Stimulated activated CD4-positive, alpha-beta T cell treated with anti-CD3 and anti-CD28 coated beads, Interleukin-1b, Interleukin-23, amount 100 ng/mL, for 48 hours (primary cell): Measurements from ENCODE around the gene KRTAP5-4.
A peak's percentile ranks its signal among the peaks of the same experiment; 100 is the strongest.
"Not testable (repeated sequence)": the region's sequence is repeated elsewhere in the genome, so short reads cannot be mapped to it uniquely, and the experiment has no call there.

Experiments
- DNase-seq: peaks from one replicate; pipeline ENCODE4 v3.0.0-alpha.2; 2020

KRTAP5-4 gene

DNA sequence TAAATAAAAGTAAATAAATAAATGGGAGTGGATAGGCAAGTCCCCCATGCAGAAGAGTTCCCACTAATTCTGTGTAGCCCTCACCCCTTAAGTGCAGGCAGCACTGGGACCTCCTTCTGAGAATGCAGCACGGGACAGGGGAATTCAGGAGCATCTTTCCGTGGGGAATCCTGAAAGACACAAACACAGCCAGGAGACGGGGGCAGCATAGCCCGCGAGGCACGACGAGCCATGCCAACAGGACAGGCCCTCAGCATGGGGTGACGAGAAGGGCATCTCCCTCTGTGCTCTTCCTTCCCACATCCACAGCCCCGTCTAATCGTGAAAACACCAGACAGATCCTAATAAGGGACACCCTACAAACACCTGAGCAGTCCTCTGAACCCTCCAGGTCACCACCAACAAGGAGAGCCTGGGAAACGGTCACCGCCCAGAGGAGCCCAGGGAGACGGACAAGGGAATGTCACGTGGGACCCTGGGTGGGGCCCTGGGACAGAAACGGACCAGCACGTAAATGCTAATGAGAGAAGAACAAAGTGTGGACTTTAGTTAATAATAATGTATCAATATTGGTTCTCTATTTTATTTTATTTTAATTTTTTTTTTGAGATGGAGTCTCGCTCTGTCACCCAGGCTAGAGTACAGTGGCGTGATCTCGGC lies 14.5 kb upstream of the KRTAP5-4 start:
- no peak for DNase-seq

DNA sequence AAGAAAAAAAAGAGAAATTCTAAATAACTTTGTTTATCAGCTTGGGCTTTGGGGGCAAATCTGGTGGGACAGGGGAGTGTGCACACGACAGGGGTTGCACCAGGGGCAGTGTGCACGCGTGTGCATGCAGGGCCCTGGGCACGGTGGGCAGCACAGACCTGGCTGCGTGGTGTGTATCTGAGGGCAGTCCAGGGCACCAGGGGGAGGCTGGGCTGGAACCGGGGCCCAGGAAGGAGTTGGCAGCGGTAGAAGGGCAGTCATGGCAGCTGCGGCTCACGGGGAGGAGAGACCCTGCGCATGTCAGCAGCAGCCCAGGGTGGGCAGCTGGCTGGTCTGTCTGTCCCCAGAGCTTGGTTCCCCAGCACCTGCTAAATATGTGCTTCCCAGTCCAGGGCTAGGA lies 11.9 kb upstream of the KRTAP5-4 start:
- no peak for DNase-seq

DNA sequence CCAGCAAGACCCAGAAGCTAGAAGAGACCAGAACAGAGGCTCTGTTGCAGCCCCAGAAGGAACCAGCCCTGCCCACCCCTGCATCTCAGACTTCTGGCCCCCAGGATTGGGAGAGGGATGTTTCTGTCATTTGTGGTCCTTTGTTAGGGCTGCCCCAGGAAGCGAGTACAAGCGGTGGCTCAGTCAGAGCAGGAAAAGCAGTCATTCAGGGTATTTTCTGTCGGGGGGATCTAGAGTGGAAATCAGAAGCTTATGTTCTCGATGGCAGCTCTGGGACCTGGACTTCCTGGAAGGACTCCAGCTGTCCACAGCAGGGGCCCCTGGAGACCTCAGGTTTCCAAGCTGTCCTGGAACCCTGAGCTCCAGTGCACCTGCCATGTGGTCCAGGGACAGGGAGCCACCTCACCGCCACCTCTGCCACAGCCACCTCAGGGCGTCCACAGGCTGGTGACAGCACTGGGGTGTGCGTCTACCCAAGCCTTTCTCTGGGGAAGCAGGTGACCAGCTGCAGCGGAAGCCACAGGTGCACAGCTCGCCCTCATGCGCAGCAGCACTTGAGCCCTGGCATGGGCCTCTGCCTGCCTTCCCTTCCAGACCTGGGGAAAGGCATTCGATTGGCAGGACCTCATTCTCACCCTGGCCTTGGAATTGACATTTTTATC lies 10.2 kb upstream of the KRTAP5-4 start:
- no peak for DNase-seq

DNA sequence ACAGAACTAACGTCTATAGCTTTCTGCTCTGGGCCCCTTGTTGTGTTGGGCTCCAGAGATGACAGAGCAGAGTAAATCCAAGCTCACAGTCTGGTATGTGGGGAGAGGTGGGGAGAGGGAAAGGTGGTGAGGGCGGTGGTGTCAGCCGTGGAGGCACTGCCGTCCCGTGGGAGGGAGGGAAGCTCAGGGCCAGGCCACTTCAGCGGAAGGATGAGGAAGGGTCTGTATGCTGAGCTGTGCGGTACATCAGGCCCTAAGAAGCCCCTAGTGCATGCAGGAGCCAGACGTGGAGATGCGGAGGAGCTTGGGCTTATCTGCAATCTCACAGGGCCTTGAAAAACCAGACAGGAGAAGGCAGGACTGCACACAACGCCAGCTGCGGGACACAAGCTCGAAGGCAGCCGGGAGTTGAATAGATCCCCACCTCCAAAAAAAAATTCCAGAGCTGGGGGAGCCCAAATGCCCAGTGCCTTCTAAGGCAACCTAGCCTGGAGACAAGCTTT lies 9.2 kb upstream of the KRTAP5-4 start:
- DNase-seq = no peak

DNA sequence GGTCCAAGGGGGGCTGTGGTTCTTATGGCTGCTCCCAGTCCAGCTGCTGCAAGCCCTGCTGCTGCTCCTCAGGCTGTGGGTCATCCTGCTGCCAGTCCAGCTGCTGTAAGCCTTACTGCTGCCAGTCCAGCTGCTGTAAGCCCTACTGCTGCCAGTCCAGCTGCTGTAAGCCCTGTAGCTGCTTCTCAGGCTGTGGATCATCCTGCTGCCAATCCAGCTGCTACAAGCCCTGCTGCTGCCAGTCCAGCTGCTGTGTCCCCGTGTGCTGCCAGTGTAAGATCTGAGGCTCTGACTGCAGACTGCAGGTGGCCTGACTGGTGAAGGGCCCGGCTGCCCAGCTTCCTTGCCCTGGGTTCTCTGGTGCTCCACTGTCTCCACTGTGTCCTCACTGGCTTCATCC lies 8.3 kb upstream of the KRTAP5-4 start:
- DNase-seq = no peak

DNA sequence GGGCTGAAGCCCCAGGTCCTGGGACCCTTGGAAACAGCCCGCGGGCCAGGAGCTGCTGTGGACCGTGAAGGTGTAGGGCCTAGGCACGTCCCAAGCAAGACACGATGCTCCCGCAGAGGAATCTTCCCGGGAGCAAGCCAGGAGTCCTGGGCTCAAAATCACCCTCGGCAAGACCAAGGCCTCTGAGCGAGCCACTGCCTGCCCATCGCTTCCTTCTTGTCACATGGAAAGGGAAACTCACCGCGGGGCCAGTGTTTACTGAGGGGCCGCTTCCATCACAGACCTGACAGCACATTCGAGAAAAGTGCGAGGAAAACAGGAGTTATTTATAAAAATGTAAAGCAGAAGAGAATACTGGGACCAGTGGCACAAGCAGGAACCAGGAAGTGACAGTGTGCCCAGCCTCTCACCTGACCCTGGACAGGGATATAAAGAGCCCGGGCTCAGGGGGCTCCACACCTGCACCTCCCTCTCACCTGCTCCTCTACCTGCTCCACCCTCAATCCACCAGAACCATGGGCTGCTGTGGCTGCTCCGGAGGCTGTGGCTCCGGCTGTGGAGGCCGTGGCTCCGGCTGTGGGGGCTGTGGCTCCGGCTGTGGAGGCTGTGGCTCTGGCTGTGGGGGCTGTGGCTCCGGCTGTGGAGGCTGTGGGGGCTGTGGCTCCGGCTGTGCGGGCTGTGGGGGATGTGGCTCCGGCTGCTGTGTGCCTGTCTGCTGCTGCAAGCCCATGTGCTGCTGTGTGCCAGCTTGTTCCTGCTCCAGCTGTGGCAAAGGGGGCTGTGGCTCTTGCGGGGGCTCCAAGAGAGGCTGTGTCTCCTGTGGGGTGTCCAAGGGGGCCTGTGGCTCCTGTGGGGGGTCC lies 7.6 kb upstream of the KRTAP5-4 start, which contains the start of gene KRTAP5-5:
Gene KRTAP5-5, plus strand, starts transcription at position 450 of the 860 bp plus-strand sequence. Its CDS starts 66 bp downstream, at position 516.
- DNase-seq = no peak

DNA sequence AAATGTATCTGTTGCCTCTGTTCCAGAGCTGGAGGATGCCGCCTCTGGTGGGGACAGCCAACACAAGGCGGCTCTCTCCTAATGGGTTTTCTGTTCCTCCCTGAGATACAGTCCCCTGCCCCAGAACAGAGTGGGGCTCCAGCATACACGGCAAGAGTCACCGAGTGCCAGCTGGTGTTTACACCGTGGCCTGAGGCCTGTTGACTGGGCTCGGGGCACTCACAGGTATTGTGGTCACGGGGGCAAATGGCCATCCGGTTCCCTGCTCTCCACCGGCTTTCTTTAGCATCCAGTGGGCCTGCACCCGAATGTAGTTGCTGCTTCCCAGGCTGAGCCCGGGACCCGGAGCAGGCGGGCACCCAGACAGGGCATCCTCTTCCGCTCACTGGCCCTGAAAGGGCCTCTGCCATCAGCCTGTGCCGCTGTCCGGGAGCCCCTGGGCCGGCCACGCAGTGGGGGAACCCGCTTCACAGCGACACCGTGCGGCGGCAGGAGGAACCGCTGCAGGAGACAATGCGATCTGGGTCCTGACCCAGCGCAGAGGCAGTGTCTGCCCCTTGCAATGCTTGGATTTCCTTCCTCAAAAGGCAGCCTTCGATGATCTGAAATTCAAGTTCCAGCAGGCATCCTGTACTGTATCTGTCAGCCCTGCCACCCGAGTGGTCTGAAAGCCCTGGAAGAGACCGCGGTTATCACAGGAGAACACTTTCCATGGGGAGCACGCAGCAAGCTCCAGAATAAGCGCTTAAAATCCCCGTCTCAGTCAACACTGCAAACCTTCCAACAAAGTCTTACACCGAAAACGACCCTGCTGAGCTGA lies 6.8 kb upstream of the KRTAP5-4 start:
- DNase-seq = peak; percentile 43

DNA sequence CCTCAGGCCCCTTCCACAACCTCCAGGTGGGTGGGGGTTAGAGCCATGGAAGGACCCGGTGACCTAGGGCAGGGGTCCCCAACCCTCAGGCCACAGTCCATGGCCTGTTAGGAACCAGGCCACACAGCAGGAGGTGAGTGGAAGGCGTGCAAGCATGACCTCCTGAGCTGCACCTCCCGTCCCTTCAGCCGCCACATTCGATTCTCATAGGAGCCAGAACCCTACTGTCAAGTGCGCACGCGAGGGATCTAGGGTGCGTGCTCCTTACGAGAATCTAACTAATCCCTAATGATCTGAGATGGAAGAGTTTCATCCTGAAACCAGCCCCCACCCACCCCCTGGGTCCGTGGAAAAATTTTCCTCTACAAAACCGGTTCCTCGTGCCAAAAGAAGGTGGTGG lies 3.6 kb upstream of the KRTAP5-4 start:
- DNase-seq = no peak

DNA sequence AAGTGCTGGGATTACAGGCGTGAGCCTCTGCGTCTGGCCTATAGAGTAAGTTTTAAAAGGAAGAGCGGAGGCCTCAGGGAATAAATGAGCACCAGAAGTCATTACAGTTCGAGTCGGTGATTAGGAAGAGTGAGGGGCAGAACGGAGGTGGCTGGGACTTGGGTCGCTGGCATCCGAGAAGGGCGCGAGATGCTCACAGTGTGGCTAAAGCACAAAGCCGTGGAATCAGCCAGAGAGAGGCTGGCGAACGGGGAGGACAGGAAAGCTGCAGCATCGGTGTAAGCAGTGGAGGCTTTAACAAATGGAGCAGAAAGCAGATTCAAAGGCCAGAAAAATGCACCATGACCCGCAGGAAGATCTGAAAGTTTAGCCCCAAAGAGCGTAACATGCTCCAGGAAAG lies 2.7 kb upstream of the KRTAP5-4 start:
- no peak for DNase-seq

DNA sequence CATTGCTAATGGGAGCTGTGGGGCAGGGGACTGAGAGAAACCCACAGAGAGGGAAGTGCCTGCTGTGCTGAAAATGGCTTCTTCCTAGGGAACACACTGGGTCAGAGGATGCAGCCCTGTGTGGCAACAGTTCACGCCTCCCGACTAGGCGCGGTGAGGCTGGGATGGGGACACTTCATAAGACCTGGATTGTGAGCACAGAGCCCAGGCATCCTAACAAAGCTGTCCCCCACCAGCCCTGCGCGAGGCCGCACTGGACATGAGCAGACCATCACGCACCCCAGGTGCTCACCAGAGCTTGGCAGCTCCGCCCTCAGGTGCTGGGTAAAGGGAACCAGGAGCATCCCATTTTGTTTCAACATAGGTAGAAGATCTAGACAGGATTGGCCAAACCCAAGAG lies 1.8 kb upstream of the KRTAP5-4 start:
- DNase-seq = no peak

DNA sequence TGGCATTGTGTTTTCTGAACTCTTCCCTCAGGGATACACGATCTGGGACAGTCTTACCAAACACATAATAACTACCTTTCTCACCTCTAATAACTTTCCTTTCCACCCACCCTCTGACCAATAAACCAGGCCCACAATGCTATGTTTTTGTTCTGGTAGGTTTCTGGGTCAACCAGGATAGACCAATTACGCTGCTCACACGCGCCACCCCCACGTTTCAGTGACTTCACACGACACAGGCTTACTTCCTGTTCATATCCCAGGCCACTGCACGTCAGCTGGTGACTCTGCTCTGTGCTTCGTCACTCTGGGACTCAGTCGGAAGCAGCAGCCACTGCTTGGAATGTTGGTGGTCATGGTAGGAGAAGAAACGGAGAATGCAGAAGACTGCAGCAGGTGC lies 2.5 kb downstream of the KRTAP5-4 start:
- no peak for DNase-seq

DNA sequence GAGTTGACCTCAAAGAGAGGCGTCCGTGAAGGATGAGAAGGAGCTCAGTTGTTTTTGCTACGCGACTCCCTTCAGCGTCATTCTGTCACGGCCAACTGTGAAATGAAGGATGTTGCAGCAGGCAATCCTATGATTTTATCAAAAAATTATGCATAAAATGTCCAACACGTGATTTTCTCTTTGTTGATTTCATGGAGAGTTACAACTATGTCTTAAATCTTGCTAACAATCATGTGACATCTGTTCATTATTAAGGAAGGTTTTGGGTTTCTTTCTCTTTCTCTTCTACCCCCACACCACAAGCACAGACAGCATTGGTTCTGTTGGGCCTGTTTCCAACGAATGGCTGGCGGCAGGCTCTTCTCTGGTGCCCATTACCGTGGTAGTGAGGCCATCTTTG lies 3.7 kb downstream of the KRTAP5-4 start:
- DNase-seq = no peak

DNA sequence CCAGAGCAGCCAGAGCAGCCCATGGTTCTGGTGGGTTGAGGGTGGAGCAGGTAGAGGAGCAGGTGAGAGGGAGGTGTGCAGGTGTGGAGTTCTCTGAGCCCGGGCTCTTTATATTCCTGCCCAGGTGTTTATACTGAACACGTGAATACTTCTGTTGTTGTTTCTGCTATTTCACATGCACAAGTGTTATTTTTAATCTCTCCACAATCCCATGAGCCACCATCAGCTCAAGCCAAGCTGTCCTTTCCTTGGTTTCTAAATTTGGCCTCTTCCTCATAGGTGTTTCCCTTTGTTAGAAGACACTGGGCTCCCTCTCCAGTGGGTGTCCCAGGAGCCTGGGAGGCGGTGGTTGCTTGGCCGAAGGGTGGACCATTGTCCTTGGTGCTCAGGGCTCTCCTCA lies 13.6 kb downstream of the KRTAP5-4 start, which contains the start of gene KRTAP5-3:
Gene KRTAP5-3, minus strand, starts transcription at position 101 of the 400 bp plus-strand sequence. Its CDS starts 78 bp downstream, at position 23.
- DNase-seq = no peak

DNA sequence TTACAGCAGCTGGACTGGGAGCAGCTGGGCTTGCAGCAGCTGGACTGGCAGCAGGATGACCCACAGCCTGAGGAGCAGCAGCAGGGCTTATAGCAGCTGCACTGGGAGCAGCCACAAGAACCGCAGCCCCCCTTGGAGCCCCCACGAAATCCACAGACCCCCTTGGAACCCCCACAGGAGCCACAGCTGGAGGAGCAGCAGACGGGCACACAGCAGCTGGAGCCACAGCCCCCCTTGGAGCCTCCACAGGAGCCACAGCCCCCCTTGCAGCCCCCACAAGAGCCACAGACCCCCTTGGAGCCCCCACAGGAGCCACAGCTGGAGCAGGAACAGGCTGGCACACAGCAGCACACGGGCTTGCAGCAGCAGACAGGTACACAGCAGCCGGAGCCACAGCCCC lies 14.0 kb downstream of the KRTAP5-4 start:
- not testable (repeated sequence) for DNase-seq

DNA sequence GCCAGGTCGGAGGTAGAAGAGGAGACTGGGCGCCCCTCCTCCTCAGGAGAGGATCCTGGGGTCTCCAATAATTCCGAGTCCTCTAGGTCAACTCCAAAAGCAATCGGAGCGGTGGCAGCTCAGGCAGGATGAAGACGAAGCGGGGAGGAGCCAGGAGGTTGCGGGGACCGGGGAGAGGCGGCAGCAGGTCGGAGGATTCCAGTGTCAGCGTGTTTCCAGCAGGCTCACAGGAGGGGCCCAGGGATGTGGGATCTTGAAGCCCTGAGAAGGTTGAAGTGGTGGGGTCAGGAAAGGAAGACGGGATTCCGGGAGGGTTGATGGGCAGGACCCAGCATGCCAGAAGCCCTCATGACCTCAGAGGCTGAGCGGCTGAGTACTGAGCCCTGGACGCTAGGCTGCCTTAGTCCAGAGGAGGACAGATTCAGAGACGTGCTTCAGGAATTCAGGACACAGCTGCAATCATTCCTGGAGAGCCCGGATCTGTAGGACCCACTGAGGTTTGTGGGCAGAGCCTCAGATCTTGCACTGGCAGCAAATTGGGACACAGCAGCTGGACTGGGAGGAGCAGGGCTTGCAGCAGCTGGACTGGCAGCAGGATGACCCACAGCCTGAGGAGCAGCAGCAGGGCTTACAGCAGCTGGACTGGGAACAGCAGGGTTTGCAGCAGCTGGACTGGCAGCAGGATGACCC lies 14.6 kb downstream of the KRTAP5-4 start:
- DNase-seq = not testable (repeated sequence)

DNA sequence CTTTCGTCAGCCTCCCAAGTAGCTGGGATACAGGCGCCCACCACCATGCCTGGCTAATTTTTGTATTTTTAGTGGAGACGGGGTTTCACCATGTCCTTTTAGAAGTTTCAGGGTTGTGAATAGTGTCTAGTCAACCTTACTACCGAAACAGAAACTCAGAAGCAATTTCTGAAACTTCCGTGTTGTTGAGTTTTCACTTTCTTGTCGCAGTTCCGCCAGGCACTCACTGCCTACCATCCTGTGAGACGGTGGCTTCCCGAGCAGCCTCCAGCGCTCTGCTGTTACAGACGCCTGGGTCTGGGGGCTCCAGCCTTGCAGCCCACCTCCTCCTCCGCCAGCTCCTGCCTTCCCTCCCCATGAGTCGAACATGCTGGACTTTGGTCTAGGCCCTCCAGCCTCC lies 16.0 kb downstream of the KRTAP5-4 start:
- DNase-seq = not testable (repeated sequence)

DNA sequence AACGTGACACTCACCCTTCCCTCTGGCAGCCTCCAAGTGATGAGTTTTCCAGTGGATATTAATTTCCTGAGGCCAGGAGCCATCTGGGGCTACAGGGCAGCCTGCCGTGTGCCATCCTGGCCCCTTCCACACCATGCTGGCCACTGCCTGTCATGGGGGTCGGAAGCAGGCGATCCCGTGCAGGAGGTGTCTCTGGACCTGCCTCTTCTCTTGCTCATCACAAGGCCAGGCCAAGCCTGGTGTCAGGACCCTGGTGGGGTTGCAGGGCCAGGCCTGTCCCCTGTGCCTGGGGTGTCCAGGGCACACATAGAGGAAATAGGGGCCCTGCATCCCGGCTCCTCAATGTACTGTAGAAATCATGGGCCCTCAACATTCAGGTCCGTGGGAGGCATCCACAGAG lies 17.2 kb downstream of the KRTAP5-4 start:
- DNase-seq = no peak

DNA sequence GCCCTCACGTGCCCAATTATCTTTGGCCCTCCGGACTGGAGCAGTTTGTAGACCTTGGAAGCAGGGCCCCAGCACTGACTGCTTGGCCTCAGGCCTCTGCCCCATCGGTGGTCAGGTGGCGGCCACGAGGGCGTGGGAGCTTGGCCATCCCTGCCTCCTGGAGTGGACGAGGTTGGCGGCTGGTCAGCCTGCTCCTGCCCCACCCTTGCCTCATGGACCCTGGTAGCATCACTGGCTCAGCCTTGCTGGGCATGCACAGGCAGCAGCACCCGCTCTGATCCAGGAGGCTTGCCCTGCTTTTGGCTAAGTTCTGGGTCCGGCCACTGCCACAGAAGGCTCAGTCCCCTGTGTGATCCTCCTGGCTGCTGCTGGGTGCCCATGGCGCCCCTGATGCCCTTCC lies 17.8 kb downstream of the KRTAP5-4 start:
- DNase-seq = no peak

DNA sequence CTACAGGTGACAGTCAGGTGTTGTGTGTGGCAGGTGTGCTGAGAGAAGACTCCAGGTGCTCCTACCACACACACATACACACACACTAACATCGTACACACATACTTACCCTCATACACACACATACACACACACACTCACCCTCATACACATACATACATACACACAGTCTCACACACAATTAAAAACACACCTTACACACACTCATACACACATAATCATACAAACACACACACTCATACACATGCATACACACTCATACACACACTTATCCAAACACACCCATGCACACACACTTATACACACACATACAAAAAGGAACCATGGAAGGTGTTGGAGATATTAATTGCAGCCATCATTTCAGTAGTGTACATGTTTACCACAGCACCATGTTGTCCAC lies 18.3 kb downstream of the KRTAP5-4 start:
- no peak for DNase-seq

DNA sequence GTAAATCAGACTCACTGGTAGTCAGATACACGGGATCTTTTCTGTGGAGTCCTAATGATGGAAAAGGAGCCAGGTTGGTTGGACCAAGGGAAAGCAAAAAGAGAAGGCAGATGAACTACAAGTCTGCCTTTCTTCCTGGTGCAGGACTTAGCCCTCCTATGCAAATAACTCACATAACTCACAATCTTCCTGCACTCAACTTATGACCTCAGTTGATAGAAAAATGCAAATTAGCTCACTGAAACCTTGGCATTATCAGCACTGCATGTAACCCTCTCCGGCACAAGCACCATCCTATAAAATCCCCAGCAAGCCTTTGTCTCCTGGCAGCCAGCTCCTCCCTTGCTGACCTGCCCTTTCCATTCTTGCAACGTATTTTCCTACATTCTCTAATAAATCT lies 20.3 kb downstream of the KRTAP5-4 start:
- DNase-seq = not testable (repeated sequence)

DNA sequence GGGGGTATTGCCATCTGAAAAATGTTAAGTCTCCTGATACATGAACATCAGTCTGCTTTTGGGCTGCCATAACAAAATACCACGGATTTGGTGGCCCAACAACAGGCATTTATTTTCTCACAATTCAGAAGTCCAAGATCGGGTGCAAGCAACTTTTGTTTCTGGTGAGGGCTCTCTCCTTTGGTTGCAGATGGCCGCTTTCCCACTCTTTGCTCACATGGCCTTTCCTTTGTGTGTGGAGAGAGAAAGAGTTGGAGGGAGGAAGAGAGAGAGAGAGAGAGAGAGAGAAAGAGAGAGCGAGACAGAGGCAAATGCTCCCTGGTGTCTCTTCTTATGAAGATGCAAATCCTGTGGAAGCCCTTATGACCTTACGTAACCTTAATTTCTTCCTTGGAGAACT lies 21.3 kb downstream of the KRTAP5-4 start:
- no peak for DNase-seq

DNA sequence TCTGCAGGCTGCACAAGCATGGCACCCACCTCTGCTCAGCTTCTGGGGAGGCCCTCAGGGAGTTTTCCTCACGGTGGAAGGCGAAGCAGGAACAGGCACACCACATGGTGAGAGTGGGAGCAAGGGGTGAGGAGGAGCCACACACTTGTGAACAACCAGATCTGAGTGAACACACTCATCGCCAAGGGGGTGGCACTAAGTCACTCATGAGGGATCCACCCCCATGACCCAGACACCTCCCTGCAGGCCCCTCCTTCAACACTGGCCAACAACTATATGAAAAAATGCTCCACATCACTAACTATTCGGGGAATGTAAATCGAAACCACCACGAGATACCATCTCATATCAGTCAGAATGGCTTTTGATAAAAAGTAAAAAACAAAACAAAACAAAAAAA lies 23.1 kb downstream of the KRTAP5-4 start:
- no peak for DNase-seq
